GM13977 (cell line): ENCODE measurements around the gene KCNK2.

Source experiments
- DNase-seq: peaks from one replicate; pipeline ENCODE4 v3.0.0; 2012; ENCODE audit warnings: low spot score
- CTCF ChIP-seq: IDR thresholded peaks from 2 replicates; pipeline ENCODE4 v1.5.1; 2012; ENCODE audit warnings: mild to moderate bottlenecking, control low read depth; ENCODE audit not compliant: insufficient read depth; ENCODE audit errors: extremely low read depth, missing control alignments
- in situ Hi-C: fragments of 300-500 bp; cut with MboI; formaldehyde crosslinking; loops from one replicate; pipeline ENCODE4 v1.12.0; 2022; ENCODE audit warnings: low sequenced_read_pairs, low pct_unique_long_range_greater_than_20kb, mixed read lengths, inconsistent platforms; ENCODE audit not compliant: unreplicated experiment

The KCNK2 gene

DNA sequence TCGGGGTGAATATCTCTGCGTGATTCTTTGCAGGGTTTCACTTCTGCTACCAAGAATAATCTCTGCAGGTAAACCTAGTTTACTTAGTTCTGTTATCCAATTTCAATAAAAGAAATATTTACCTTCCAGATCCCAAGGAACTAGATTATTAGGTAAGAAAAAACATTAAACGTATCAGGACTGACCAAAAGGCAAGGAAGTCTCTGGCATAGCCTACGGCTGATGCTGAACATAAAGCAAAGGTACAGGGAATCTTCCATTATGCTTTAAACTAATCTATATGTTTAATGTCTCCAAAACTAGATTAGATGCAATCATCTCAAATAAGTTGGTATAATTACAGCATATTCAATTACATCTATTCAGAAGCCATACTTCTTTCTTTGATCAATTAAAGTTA, 168.9 kb downstream of the KCNK2 start:
- TF ChIP-seq CTCF, result no peak
- in situ Hi-C loops, result no loop called here
- DNase-seq, result no peak

GRCh38 chr1:215252164-215252563, 169.6 kb downstream of the KCNK2 start:
- in situ Hi-C loops, result no loop called here
- TF ChIP-seq CTCF, result no peak
- no peak for DNase-seq

DNA sequence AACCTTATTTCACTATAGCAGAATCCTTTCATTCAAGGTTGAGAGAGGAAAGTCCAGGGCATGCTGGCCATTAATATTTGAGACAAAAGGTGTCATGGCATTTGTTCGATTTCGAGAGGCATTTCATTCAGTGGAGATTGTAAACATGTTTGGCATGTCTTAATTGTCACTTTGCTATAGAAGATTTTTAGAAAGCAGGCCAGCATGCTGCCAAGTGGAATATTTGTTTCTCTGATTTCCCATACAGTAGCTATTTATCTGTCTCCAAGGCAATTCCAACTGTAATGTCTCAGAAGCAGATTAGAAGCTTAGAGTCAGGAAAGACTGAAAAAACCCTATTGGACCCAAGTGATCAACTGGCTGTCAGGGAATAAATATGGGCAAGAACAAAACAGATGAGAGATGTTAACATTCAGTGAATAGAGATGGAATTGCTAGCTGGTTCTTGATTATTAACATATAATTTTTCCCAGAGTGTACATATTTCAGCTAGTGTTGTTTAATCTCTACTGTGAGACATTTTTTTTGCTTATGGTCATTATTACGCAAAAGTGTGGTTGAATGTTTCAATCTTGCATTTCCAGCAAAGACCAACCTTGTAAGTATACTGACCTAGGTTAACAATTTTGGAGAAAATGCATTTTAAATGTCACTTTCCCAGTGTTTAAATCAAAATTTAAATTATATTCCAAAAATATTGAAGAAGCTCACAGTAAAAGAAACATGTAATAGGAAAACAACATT, 174.6 kb downstream of the KCNK2 start:
- no peak for DNase-seq
- TF ChIP-seq CTCF, result no peak
- in situ Hi-C loops, result no loop called here

- TF ChIP-seq CTCF, result no peak
- in situ Hi-C loops, result no loop called here
- DNase-seq, result no peak
Measured at GRCh38 chr1:215260711-215261110, 178.2 kb downstream of the KCNK2 start.

DNA sequence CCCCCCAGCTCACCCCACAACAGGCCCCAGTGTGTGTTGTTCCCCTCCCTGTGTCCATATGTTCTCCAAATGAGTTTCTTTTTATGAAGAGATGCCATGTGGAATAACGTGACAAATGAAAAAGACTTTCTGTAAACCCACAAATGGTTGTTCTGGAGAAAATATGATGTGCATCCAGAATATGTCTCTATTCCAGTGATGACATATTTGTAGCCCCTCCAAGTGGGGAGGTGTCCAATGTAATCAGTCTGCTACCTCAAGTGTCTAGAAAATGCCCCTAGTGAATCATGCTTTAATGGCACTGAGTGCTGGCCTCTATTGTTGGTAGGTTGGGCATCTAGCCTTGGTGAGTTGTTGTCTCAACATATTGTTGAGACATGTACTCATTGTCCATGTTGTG, 179.6 kb downstream of the KCNK2 start:
- TF ChIP-seq CTCF, result no peak
- in situ Hi-C loops, result no loop called here
- DNase-seq, result no peak

DNA sequence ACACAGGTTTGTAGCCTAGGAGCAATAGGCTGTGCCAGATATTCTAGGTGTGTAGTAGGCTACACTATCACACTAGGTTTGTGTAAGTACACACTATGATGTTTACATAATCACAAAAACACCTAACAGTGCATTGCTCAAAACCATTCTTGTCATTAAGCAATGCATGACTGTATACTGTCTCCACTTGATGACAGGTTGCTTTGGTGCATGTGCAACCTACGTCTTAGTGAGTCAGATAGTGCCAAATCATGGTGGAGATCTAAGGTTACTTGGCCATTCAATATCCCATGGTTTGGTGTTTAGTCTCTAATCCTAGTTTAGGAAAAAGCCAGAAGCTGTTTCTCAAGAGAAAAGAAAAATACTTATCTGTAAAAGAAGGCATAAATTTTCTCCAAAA, 181.1 kb downstream of the KCNK2 start:
- no peak for TF ChIP-seq CTCF
- in situ Hi-C loops, result no loop called here
- DNase-seq, result no peak
